NCI-H1105 (cell line): ENCODE results near the gene ZFX.
"Not testable (repeated sequence)": the region's sequence is repeated elsewhere in the genome, so short reads cannot be mapped to it uniquely, and the experiment has no call there.

Source experiments
- DNase-seq: peaks from one replicate; lab custom pipeline; 2025; lab: John Stamatoyannopoulos, UW

ZFX gene

GRCh38 chrX:24153178-24153795 is 3.8 kb downstream of the ZFX start:
- DNase-seq: no peak

- DNase-seq: no peak
Observed at GRCh38 chrX:24153796-24154189, 4.3 kb downstream of the ZFX start.

GRCh38 chrX:24154490-24155034 is 5.0 kb downstream of the ZFX start:
- DNase-seq: no peak

GRCh38 chrX:24155747-24156146 is 6.2 kb downstream of the ZFX start:
- DNase-seq: not testable (repeated sequence)

- no peak for DNase-seq
Observed at GRCh38 chrX:24156177-24156576, 6.6 kb downstream of the ZFX start.

GRCh38 chrX:24158881-24159280 is 9.4 kb downstream of the ZFX start:
- no peak for DNase-seq

GRCh38 chrX:24166078-24166477 is 16.5 kb downstream of the ZFX start:
- DNase-seq: no peak

GRCh38 chrX:24167719-24168472 is 18.4 kb downstream of the ZFX start:
- DNase-seq: no peak

GRCh38 chrX:24168807-24169206 is 19.3 kb downstream of the ZFX start:
- no peak for DNase-seq

- DNase-seq: no peak
Observed at GRCh38 chrX:24169211-24169610, 19.7 kb downstream of the ZFX start.

- DNase-seq: no peak
Observed at GRCh38 chrX:24173115-24173847, 23.8 kb downstream of the ZFX start.

- DNase-seq: no peak
Observed at GRCh38 chrX:24175276-24175675, 25.7 kb downstream of the ZFX start.

GRCh38 chrX:24178441-24178840 is 28.9 kb downstream of the ZFX start:
- DNase-seq: no peak

- DNase-seq: no peak
Observed at GRCh38 chrX:24184018-24184417, 34.5 kb downstream of the ZFX start.

- no peak for DNase-seq
Observed at GRCh38 chrX:24186483-24186882, 37.0 kb downstream of the ZFX start.

GRCh38 chrX:24186986-24187385 is 37.5 kb downstream of the ZFX start:
- no peak for DNase-seq

GRCh38 chrX:24189490-24189889 is 40.0 kb downstream of the ZFX start:
- no peak for DNase-seq

- no peak for DNase-seq
Observed at GRCh38 chrX:24190500-24191156, 41.1 kb downstream of the ZFX start.

- DNase-seq: no peak
Observed at GRCh38 chrX:24196509-24196908, 47.0 kb downstream of the ZFX start.

- DNase-seq: no peak
Observed at GRCh38 chrX:24198101-24198500, 48.6 kb downstream of the ZFX start.

- no peak for DNase-seq
Observed at GRCh38 chrX:24200133-24200532, 50.6 kb downstream of the ZFX start.

GRCh38 chrX:24201216-24201615 is 51.7 kb downstream of the ZFX start:
- no peak for DNase-seq
